GM12878 (cell line): ENCODE data around the gene PTPRN2.

Source experiments
- ATF7 ChIP-seq: fragments of 450-650 bp; IDR thresholded peaks from 2 replicates; pipeline ENCODE4 v1.6.1; 2016; ENCODE audit warnings: low read depth, mild to moderate bottlenecking
- BRCA1 ChIP-seq: IDR thresholded peaks from 2 replicates; pipeline ENCODE4 v1.6.1; 2011; ENCODE audit warnings: low read depth, low read length, improper control_type of control experiment
- CEBPB ChIP-seq, 2 experiments: fragments of 150-350 bp in 1 of 2; IDR thresholded peaks; 2 replicates each; pipeline ENCODE4 v1.6.1; 2012 to 2014; ENCODE audit warnings: low read depth in 2 of 2, low read length in 2 of 2, borderline replicate concordance in 1 of 2, inconsistent platforms in 1 of 2
- CTCF ChIP-seq, 3 experiments: IDR thresholded peaks in 2 of 3; conservative IDR thresholded peaks in 1 of 3; 2 replicates each; pipeline ENCODE4 v1.5.1; 2011; ENCODE audit warnings: low read depth in 3 of 3, low read length in 3 of 3, mild to moderate bottlenecking in 3 of 3, control low read depth in 2 of 3, moderate library complexity in 2 of 3, inconsistent platforms in 1 of 3, mixed read lengths in 1 of 3; ENCODE audit not compliant: control insufficient read depth in 2 of 3, insufficient read depth in 1 of 3; ENCODE audit errors: extremely low read depth in 1 of 3
- FOXM1 ChIP-seq: IDR thresholded peaks from 2 replicates; pipeline ENCODE4 v1.6.1; 2012; ENCODE audit warnings: low read depth, mild to moderate bottlenecking, inconsistent platforms, low read length, moderate library complexity
- KDM1A ChIP-seq: fragments of 200-600 bp; sonication (generic); IDR thresholded peaks from 2 replicates; pipeline ENCODE4 v1.6.1; 2016; ENCODE audit warnings: borderline replicate concordance
- NFIC ChIP-seq: IDR thresholded peaks from 2 replicates; pipeline ENCODE4 v1.6.1; 2012; ENCODE audit warnings: low read depth, mild to moderate bottlenecking, inconsistent platforms, low read length, moderate library complexity
- POLR2A ChIP-seq: IDR thresholded peaks from 2 replicates; pipeline ENCODE4 v1.6.1; 2011; ENCODE audit warnings: low read depth, mild to moderate bottlenecking, low read length
- POLR2AphosphoS5 ChIP-seq: IDR thresholded peaks from 2 replicates; pipeline ENCODE4 v1.6.1; 2011; ENCODE audit warnings: mild to moderate bottlenecking, low read length, inconsistent platforms
- RCOR1 ChIP-seq: conservative IDR thresholded peaks from 2 replicates; pipeline ENCODE4 v1.6.1; 2012; ENCODE audit warnings: low read depth, low read length, improper control_type of control experiment
- ZNF384 ChIP-seq: IDR thresholded peaks from 2 replicates; pipeline ENCODE4 v1.6.1; 2012; ENCODE audit warnings: low read depth, mild to moderate bottlenecking, low read length, improper control_type of control experiment, borderline replicate concordance
- ZZZ3 ChIP-seq: IDR thresholded peaks from 2 replicates; pipeline ENCODE4 v1.6.1; 2011; ENCODE audit warnings: low read depth; ENCODE audit not compliant: control insufficient read depth, insufficient read length
- TF ChIP-seq, protein P1 (sequence below): IDR thresholded peaks from 2 replicates; pipeline ENCODE4 v1.6.1; 2011; ENCODE audit warnings: low read depth, low read length, improper control_type of control experiment, borderline replicate concordance

DNA sequence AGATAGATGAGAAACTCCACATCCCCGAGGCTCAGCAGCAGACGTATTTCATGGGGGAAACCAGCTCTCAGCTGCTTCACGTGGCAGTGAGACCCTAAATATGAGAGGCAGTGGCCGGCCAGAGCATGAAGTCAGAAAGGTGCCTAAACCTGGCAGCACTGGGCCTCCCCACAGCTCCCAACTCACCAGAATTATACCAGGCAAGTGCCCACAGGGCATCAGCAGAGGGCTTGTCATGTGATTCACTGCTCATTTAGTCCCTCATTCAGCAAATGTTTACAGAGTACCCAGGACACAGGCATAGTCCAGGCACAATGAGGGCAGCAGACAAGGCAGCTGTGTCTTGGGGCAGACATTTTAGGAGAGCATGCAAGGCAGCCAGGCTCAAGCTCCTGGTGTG, 212.6 kb downstream of the PTPRN2 start:
- TF ChIP-seq RCOR1 (no peak), BRCA1 (no peak), POLR2A (no peak), NFIC (no peak), CTCF (IDR thresholded peaks at IDR 0.05 in 2 of 3, conservative IDR thresholded peaks at IDR 0.05 in 1 of 3; ENCODE audit: control insufficient read depth in 2 of 3, extremely low read depth in 1 of 3, insufficient read depth in 1 of 3, low read depth in 3 of 3, low read length in 3 of 3) (no peak), ZZZ3 (no peak), CEBPB (IDR thresholded peaks at IDR 0.05; ENCODE audit: borderline replicate concordance in 1 of 2, low read depth in 2 of 2, low read length in 2 of 2) (no peak), KDM1A (no peak), ZNF384 (no peak), FOXM1 (no peak), POLR2AphosphoS5 (no peak), ATF7 (no peak)
- TF ChIP-seq, protein P1, sequence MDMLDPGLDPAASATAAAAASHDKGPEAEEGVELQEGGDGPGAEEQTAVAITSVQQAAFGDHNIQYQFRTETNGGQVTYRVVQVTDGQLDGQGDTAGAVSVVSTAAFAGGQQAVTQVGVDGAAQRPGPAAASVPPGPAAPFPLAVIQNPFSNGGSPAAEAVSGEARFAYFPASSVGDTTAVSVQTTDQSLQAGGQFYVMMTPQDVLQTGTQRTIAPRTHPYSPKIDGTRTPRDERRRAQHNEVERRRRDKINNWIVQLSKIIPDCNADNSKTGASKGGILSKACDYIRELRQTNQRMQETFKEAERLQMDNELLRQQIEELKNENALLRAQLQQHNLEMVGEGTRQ = no peak
